Activated CD4-positive, alpha-beta T cell treated with anti-CD3 and anti-CD28 coated beads, Interleukin-2, Interleukin-4, amounts not matched to agents 100 ng/mL and 50 ng/mL, durations not matched to agents 16 hours and 8 hours (primary cell): ENCODE results near the gene OSBPL8.

Experiments used
- DNase-seq: peaks from one replicate; pipeline ENCODE4 v3.0.0-alpha.2; 2020; ENCODE audit warnings: low spot score

Gene OSBPL8, protein sequence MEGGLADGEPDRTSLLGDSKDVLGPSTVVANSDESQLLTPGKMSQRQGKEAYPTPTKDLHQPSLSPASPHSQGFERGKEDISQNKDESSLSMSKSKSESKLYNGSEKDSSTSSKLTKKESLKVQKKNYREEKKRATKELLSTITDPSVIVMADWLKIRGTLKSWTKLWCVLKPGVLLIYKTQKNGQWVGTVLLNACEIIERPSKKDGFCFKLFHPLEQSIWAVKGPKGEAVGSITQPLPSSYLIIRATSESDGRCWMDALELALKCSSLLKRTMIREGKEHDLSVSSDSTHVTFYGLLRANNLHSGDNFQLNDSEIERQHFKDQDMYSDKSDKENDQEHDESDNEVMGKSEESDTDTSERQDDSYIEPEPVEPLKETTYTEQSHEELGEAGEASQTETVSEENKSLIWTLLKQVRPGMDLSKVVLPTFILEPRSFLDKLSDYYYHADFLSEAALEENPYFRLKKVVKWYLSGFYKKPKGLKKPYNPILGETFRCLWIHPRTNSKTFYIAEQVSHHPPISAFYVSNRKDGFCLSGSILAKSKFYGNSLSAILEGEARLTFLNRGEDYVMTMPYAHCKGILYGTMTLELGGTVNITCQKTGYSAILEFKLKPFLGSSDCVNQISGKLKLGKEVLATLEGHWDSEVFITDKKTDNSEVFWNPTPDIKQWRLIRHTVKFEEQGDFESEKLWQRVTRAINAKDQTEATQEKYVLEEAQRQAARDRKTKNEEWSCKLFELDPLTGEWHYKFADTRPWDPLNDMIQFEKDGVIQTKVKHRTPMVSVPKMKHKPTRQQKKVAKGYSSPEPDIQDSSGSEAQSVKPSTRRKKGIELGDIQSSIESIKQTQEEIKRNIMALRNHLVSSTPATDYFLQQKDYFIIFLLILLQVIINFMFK

DNA sequence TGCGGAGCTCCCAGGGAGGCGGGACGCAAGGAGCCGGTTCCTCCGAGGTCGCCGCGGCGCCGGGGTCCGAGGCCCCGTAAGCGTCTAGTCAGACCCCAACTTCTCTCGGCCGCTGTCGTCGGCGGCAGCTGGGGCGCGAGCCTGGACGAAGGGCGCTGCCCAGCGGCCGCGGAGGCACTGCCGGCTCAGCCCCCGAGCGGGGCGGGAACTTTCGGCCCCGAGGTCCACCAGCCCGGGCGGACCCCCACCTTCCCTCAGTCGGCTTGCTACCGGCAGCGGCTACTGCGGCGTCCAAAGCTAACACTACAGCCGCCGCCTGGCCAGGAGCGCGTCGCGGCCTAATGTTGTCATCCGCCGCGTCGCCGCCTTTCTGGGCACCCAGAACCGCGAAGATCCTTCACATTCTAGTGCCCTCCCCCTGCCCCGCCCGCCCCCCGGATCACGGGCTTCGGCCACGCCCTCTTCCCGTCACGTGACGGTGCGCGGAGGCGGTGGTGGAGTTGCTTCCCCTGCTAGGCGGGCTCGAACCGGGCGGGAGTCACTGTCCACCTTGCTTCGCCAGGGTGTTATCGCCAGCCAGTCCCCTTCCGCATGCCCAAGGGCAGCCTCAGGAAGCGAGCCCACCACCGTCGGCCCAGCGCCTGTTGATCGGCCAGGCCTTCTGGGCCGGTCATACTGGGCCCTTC, at the start of gene OSBPL8:
TSS of gene OSBPL8 (minus strand) at position 372 of the 686 bp plus-strand sequence. CDS start 72,220 bp downstream, outside the sequence.
- DNase-seq, result peak; percentile 96

DNA sequence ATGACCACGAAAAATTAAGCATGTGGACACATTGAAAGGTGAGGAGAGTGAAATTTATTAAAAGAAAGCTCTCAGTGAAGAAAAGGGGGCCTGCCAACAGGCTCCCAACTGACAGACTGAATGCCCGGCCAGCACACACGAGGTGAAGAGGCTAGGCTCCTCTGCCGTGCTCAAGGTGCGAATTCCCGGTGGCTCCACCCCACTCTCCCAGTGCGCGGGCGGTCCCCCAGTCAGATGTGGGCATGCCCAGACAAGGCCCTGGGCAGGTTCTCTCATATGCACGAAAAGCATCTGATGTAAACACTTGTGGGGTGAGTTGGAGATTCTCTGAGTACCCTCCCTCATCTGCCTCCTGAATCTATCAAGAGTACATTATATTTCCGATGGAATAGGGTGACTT, 48.5 kb upstream of the OSBPL8 start:
- no peak for DNase-seq

DNA sequence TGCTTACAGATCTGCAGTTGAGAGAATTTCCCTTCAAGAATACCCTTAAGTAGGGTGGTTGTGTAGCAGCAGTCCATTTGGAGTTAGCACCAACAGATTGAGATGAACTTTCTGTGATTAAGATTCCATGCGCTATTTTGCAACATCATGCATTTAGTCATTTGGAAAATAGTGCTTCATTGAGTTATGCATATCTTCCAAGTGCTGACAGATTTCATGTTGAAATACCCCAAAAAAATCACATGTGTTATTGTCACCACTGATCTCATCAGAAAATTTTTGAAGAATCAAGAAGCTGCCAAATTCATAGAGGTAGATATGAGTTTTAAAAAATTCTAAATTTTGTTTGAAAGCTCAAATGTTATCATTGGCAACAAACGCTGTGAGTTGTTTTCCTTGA, 35.5 kb upstream of the OSBPL8 start:
- DNase-seq, result no peak

DNA sequence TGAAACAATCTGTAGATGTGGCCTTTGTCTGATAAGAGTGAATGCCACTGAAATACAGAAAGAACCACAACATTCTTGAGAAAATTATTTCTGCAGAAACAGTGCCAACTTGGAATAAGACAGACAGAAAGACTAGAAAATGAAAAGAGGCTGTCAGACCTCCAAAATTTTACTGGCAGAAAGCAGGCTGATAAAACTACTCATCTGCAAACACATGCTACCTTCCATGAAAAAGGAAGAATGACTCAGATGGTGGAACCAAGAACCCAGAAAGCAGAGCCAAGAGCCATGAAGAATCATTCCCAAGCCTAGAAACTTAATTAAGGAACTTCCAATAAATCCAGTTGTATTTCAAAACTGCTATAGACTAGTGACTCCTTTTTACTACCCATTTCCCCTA, 31.9 kb upstream of the OSBPL8 start:
- DNase-seq, result no peak

DNA sequence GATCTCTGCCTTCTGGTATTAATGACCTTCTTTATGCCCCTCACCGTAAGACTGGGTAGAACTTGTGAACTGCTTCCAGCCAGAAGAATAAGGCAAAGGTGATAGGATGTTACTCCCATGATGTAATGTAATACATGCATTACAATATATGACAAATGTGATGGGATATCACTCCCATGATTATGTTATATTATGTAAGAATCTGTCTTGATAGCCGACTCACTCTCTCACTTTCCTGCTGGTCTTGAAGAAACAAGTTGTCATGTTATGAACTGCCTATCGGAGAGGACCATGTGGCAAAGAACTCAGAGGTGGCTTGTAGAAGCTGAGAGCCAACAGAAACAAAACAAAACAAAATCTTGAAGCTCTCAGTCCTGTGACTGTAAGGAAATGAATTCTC, 30.6 kb upstream of the OSBPL8 start:
- no peak for DNase-seq

DNA sequence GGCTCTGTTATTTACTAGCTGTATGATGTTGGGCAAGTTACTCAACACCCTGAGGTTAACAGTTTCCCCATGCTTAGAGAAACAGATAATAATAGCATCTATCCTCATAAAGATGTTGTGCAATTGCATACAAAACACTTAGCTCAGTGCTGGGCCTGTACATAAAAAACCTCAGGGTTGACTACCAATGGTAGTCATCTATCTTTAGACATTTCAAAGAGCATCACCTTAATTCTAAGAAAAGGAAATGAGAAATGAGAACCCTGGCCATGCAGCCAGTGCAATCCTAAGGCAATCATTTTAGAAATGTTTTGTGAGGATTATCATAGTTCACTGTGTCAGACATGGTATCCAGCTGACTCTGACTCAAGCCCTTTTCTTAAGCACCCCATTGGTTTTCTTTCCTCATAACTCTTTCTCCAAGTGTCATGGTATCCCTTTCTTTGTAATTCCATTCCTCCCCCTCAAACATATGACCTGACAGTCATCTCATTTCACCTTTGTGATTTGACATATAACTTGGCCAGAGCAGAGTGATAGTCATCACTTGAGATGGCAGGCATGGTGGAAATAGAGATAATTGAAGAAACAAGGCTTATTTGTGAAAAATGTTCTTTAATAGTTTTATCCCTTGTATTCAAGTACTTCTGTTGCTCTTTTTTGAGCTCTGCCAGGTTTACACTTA, 29.5 kb upstream of the OSBPL8 start:
- DNase-seq, result peak; percentile 46

DNA sequence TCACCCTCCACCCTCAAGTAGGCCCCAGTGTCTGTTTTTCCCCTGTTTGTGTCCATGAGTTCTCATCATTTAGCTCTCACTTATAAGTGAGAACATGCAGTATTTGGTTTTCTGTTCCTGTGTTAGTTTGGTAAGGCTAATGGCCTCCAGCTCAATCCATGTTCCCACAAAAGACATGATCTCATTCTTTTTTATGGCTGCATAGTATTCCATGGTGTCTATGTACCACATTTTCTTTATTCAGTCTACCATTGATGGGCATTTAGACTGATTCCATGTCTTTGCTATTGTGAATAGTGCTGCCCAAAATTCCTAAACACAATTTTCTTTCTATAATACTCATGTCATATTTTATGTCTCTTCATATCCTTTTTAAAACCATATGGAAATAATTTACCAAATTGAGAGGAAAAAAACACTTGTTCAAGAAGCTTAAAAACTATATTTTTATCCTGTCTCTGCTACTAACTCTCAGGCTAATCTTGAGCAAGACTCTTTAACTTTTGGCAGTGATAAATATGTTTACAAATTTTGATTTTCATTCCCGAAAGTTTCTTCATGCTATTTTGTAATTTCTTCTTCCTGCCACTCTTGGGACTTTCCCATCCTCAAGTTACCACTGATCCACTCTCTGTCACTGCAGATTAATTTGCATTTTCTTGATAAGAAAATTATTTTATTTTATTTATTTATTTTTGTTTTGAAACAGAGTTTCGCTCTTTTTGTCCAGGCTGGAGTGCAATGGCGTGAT, 28.0 kb upstream of the OSBPL8 start:
- DNase-seq, result no peak

DNA sequence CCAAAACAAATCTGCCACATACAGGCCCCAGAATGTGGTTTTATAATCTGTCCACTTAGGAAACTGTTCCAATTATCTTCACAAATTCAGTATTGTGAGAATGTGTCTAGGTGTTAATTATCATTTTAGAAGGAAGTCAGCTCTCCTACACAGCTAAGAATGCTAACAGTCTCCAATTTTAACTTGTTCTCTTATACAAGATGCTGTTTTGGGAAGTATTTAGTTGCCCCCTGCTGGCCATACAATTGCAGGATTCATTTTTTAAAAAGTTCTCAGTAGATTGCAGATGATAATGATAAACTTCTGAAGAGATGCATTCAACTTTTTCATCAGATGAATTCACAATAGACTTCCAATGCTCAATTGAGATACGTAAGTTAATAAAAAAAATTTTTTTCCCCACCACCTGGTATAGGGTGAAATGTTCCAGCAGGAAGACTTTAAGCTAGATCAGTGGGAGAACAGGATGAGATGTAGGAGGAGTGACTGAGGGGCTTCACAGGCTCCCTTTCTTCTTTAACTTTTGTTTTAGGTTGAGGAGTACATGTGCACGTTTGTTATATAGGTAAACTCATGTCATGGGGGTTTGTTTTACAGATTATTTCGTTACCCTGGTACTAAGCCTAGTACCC, 27.3 kb upstream of the OSBPL8 start:
- peak; percentile 28 for DNase-seq

DNA sequence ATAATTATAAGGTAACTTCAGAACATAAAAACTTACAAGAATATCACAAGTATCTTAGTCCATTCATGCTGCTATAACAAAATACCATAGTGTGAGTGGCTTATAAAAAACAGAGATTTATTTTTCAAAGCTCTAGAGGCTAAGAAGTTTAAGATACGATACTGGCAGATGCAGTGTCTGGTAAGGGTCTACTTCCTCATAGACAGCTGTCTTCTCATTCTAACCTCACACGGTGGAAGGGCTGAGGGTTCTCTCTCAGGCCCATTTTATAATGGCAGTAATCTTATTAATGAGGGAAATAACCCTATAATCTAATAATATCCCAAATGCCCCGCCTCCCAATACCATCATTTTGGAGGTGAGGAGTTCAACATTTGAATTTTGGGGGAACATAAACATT, 23.7 kb upstream of the OSBPL8 start:
- DNase-seq, result no peak

DNA sequence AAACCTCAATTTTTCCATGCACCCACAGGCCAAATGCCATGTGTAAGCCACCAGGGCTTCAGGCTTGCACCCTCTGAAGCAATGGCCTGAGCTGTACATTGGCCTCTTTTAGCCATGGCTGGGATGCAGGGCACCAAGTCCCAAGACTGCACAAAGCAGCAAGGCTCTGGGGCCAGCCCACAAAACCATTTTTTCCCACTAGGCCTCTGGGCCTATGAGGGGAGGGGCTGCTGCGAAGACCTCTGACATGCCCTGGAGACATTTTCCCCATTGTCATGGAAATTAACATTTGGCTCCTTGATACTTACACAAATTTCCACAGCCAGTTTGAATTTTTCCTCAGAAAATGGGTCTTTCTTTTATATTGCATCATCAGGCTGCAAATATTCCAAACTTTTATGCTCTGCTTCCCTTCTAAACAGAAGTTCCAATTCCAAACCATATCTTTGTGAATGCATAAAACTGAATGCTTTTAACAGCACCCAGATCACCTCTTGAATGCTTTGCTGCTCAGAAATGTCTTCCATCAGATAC, 14.3 kb upstream of the OSBPL8 start:
- DNase-seq, result no peak

DNA sequence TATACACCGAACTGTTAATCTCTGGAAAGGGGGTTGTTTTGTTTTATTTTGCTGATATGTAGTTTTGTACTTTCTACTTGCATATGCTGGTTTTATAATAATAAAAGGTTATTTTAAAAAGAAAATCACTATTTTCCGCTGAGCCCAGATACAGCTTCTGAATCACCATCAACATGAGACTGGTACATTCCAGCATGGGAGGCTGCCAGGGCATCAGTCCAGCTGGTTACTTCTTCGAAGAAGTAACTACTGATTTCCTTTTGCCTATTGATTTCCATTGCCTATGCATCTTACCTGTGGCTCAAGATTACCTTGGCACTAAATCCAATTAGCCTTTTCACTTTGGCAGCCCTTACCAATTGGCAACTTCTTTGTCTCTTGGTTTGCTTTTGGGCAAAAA, 11.7 kb upstream of the OSBPL8 start:
- DNase-seq, result no peak

DNA sequence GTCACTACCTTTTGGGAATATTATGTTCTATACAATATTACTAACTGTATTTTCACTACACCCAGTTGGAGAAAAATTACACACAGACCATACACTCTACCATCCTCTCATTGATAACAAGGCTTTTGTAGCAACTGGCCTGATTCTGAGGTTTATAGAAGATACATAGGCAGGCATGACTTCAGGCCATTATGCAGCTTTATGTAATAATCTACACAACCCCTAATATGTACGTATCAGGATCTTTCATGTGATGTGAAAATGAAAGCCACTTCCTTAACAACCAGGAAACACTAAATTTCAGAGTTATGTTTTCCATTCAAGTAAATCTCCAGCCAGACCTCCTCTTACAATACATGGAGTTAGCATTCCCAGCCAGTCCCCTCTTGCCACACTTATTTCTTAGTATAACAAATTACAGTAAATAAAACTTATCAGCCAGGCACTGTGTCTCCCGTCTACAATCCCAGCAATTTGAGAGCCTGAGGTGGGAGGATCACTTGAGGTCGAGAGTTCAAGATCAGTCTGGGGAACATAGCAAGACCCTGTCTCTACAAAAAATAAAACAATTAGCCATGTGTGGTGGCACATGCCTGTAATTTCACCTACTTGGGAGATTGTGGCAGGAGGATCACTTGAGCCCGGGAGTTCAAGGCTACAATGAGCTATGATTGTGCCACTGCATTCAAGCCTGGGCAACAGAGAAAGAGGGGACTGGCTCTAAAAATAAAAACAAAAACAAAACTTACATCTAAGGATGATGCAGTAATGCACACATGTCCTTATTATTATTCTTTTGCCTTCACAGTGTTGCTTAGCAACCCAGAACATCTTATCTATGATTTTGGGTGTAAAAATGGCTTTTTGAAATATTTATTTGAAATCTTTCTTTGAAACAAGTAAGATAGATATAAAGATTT, 10.4 kb upstream of the OSBPL8 start:
- DNase-seq, result no peak

DNA sequence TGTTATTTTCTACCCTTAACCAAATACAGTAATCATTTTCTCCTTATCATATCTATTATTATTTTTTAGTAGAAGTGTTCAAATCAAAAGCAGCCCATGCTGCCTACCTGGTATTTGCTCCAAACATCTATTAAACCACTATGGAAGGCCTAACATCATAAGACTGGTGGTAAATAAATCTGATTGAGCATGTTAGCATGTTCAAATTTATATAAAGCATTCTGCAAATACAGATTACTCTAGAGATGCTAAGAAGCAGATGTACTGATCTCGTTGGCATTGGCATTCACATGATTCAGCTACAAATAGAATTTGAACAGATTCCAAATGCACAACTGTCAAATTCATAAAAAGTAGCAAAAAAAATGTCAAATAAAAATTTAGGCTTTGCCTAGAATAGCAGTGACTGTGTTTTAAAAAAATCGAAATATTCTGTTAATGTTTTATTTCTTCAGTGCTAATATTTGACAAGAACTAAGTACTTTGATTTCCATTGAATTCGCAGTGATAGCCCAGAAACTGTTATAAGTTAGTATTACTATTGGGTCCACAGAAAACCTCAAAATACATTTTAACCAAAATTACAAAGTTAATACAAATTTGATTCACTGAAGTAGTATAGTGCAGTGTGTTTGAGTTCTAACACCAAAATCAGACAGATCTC, 9.4 kb upstream of the OSBPL8 start:
- no peak for DNase-seq

DNA sequence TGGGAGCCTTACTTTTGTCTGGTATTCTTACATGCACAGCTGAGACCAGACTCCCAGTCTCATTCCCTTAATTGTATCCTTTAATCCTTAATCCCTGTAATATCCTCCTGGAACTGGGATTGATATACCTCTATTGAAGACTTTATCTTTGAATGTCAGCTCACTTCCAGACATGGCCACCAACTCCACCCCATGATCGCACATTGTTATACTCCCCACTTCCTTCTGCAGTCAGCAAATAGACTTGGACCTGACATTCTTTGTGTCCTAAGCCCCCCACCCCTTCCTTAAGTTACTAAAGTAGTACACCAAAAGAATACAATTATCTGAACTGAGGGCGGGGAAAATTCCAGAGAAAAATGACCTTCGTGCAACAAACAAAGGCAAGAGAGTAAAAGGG, 8.6 kb upstream of the OSBPL8 start:
- DNase-seq, result no peak

DNA sequence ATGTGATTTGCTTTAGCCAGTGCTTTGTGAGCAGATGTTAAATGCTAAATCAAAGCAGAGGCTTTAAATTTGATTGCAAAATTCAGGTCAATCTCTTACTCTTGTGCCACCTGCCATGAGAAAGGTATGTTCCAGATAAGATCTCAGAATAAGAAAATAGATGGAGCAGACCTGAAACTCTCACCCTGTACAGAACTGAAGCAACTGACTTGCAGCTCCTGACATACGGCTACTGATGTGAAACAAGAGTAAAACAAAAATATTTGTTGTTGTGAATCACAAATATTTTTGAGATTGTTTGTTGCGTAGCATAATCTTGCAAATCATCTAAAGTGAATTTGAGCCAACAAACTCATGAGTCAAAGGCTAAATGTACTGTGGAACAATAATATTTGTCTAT, 3.5 kb upstream of the OSBPL8 start:
- no peak for DNase-seq

DNA sequence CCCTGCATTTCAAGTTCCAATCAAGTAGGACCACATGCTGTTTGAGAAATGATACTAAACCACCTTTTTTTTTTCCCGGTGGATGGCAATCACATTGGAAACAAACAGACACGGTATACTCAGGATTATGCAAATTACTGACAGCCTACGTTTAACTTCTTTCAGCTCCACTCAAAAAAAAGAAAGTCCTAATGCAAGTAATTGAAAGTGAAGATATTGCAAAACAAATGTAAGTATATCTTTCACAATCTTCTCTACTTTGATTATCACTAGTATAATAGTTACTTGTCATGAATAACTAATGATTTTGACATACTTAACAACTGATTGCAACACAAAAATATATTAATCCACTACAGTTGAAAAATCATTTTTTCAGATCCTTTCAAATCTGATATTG, 2.6 kb upstream of the OSBPL8 start:
- DNase-seq, result no peak

DNA sequence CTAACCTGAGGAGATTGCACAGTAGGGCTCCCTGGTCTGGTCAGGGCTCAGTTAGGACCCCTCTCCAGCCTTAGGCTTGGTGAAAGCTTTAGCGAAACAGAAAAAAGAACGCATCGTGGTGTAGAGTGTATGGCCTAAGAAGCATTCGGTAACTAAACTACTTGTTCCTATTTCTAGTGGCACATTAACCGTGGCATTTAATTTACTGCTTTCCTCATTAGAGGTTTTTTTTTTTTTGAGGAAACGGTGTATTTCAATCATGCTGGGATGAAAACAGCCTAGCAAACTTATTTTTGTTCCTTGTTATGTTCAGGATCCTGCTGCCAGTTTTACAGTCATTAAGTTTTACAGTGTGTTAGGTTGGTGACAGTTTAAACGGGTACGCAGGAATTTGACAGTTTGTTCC, 518 bp upstream of the OSBPL8 start:
- DNase-seq, result no peak

DNA sequence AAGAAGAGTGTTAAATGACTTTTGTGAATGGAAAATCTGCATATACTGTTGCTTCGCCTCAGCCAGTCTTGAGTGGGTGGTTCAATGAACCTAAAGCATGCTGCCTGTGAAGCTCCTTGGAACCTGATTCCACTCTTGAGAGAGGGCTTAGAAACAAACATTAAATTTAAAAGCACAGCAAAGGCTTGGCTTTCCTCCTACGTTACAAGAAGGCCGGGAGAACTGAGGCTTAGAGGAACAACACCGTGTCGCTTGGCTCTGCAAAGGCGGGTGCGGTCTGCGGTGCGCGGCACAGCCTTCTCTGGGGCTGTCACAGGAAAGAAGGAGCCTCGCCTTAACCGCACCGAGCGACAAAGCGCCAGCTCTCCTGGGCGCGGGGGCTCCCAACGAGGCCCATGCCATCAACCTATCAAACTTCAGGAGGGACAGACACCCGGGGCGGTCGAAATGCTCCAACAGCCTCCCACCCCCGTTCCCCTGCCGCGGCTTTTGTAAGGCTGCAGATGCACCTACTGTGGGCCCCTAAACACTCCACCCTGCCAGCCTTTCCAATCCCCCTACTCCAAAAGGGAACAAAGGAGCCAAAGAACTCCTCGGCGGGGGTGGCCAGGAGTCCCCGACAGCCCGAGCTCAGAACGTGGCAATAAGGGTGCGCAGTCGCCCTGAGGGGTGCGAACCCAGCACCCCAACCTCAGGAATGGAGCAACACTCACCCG, 729 bp downstream of the OSBPL8 start:
- peak; percentile 75 for DNase-seq
